GM18526 (cell line): ENCODE results near the gene SRSF12.

Source experiments
- POLR2A ChIP-seq: IDR thresholded peaks from 3 replicates; pipeline ENCODE4 v1.6.1; 2011; ENCODE audit not compliant: insufficient read length; ENCODE audit errors: extremely low read depth

The SRSF12 gene

DNA sequence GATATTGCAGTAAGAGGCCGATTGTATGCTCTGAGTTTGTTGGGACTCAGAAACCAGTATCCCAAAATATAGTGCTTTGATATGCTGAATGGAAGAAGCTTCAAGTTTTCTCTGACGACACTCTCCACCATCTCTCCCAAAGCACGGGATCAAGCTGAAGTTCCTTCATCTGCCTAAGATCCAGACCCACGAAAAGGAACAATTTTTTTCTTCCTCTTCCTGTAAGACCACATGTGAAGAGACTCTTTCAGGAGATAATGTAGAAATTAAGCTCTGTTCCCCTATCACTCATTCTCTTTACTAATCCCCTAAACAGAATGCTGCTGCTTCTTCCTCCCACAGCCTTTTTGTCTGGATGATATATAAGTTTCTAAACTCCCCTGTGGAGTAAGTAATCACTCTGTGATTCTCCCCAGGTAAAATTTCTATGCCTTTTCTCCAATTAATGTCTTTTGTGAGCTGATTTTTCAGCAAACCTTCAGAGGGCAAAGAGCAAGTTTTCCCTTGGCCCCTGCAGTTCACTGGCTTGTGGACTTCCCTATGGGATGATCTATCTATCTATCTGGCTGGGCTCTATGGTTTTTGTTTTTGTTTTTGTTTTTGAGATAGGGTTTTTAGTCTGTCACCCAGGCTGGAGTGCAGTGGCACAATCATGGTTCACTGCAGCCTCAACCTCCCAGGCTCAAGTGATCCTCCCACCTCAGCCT is 50.8 kb downstream of the SRSF12 start:
- no peak for TF ChIP-seq POLR2A

DNA sequence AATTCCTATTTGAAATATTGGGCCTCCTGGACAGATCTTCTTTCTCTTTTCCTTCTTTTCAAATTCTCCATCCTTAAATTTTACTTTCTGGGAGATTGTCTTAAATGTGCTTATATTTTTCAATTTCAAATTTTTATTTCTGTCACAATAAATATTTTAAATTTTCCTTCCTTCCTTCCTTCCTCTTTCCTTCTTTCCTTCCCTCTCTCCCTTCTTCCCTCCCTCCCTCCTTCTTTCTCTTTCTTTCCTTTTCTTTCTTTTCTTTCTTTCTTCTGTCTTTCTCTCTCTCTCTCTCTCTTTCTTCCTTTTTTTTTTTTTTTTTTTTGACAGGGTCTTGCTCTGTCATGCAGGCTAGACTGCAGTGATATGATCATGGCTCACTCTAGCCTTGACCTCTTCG is 54.0 kb downstream of the SRSF12 start:
- no peak for TF ChIP-seq POLR2A

DNA sequence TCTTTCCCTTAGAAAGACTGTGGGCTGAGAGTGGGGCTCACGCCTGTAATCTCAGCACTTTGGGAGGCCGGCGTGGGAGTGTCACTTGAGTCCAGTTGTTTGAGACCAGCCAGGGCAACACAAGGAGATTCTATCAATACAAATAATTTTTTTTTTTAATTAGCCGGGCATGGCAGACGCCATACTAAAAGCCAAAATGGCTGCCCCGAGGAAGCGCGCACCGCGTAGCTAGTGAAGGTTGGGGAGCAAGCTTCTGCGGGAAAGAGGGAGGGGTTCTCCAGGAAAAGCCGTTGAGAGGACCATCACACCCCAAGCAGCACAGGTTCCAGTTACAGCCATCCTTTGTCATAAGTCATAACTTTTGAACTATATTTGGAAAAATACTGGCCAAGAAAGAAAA is 58.6 kb downstream of the SRSF12 start:
- no peak for TF ChIP-seq POLR2A

DNA sequence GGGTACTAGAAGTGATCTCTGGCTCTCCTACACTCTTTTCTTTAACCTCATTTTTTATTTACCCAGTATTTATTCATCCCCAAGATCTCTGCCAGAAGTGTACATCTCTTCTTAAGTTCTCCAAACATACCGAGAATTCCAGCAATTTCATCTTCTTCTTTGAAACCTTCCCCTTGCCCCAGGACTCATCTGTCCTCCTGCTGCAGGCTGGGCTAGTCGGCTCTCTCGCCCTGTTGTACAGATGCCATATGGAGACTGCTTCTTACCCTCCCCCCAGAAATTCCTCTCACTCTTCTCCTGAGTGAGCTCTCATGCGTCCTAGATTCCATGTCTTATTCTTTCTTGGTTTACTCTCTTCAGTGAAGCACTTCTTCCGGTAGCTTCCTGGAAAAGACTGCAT is 59.2 kb downstream of the SRSF12 start:
- no peak for TF ChIP-seq POLR2A

DNA sequence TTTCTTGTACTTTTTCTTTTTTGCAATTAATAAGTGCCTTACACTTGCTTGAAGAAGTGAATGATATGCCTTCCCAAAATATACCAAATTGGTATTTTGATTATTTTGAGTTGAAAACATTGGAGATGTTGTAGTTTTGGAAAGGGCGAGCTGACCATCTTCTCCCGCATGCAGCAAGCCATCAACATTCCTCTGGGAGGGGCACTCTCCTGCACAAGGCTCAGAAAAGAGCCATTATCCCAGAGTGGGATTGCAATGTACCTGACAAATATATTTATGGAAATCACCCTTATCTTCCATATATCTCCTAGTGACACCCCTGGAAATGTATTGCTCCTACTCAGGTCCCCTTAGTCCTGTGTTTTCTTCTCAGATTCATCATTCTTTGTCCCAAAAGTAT is 60.1 kb downstream of the SRSF12 start:
- no peak for TF ChIP-seq POLR2A

DNA sequence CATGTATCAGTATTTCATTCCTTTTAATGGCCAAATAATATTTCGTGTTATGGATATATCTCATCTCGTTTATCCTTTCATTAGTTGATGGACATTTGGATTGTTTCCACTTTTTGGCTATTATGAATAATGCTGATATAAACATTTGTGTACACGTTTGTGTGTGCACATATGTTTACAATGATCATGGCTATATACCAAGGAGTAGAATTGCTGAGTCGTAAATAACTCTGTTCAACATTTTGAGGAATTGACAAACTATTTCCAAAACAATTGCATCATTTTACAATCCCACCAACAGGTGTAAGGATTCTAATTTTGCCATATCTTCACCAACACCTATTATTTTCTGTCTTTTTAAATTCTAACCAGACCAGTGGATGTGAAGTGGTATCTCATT is 63.7 kb downstream of the SRSF12 start:
- no peak for TF ChIP-seq POLR2A

DNA sequence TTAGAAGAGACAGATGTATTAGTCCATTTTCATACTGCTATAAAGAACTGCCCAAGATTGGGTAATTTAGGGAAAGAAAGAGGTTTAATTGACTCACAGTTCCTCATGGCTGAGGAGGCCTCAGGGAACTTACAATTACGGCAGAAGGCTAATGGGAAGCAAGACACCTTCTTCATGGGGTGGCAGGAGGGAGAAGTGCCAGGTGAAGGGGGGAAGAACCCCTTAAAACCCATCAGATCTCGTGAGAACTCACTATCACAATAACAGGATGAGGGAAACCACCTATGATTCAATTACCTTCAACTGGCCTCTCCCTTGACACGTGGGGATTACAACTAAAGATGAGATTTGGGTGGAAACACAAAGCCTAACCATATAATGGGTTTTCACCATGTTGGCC is 66.2 kb downstream of the SRSF12 start:
- TF ChIP-seq POLR2A: no peak

DNA sequence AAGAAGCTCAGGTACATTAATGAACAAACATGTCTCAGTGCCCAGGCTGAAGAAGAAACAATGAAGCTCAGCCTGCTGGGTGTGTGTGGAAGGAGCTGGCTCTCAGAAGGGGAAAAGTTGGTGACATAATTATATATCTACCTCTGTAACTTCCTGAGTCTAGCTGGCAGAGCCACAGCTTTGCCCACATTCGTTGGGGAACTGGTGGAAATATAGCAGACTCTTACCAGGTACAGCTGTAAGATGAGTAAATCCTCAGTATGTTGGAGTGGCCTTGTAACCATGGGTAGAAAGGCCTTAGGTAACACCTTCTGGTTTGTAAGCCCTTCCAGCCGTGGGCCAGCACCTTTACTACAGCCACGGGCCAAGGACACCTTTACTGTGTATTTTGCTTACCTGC is 67.2 kb downstream of the SRSF12 start:
- no peak for TF ChIP-seq POLR2A

DNA sequence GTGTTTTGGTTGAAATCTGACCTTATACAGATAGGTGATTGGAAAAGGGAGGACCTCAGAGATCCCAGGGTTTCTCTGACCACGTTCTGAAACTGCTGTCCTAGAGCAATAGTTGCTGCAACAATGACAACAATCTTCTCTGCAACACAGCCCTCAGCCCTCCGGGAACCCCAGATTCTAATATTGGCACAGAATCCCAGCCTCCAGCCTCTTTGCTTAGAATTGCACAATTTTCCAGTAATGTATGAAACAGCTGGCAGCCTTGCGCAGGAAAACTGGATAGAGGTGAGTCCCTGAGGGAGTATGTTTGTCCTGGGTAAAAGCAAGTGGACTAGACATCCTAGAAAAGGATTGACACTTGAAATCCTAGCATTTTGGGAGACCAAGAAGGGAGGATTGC is 67.7 kb downstream of the SRSF12 start:
- no peak for TF ChIP-seq POLR2A

DNA sequence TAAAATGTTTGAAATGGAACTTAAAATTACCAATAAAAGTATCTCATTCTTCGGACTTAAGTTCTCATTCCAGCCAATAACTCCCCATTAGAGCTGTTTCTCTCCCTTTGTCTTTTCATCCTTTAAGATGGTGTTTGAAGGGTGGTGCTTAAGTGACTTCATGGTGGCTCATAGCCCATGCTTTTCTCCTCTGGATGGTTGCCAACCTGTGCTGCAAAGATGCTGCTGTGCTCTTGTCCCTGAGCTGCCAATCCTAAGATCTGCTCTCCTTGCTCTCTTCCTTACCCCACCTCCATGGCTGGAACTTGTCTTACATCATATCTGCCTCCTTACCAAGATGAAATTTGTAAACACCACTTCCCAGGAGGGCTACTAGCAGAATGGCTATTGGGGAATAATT is 68.9 kb downstream of the SRSF12 start:
- no peak for TF ChIP-seq POLR2A

DNA sequence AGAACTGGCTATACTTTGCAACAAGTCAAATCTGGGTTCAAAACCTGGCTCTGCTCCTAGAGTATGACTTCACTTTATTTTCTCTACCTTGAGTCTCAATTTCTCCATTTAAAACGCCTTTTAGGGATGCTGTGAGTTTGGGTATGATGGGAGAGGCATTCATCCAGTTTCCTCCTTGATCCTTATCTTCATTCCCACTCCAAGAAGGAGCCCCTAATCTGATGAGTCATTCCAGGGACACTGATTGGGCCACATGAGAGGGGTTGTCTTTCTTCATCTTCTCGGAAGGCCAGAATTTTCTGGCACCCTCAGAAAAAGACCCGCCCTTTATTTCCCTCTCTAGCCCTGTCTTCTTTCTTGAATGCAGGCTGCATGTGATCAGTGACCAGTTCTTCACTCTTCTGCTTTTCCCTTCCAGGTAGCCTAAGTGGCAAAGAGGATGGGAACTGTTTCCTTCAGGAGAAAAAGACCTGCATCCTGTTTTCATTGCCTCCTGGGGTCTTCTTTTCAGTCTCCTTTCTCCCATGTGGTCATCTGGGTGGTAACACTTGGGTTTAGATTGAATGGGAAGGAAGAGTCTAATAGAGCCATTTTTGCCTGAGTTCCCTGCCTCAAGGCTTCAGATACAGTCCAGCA is 69.5 kb downstream of the SRSF12 start:
- no peak for TF ChIP-seq POLR2A

DNA sequence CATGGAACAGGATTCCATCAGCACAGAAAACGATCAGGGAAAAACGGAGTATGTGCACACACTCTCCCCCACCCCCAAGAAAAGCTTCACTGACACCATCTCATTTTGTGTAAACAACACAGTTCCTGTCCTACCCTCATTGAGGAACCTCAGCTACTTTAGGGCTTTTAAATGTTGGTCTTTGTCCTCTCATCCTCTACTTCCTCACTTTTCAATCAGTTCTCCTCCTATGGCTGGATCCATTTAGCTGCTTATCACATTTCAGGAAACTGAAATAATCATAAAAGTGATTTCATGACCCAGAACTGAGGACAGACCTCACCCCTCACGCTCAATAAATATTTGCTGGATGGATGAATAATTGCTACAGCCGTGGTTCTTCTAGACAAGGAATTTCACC is 70.4 kb downstream of the SRSF12 start:
- no peak for TF ChIP-seq POLR2A
